Measurements from ENCODE around the gene ZBTB26.

DNA sequence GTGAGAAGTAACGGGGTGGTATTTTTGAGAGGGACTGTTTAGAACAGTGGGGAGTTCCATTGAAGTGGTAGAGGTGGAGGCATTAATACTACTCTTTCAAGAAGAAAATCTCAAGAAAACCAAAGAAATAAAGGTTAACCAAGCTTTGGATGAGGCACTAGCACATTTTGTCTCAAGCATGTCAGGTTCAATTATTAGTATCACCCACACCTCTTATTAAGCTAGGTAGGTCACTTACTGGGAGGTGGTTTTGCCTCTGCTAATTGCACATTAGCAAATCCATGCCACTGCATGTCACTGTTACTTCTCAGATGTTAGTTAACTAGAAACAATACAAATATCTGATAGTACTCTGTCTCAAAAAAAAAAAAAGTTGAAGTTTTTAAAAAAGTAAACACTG lies 19.7 kb upstream of the ZBTB26 start:
- TF ChIP-seq, protein P1, sequence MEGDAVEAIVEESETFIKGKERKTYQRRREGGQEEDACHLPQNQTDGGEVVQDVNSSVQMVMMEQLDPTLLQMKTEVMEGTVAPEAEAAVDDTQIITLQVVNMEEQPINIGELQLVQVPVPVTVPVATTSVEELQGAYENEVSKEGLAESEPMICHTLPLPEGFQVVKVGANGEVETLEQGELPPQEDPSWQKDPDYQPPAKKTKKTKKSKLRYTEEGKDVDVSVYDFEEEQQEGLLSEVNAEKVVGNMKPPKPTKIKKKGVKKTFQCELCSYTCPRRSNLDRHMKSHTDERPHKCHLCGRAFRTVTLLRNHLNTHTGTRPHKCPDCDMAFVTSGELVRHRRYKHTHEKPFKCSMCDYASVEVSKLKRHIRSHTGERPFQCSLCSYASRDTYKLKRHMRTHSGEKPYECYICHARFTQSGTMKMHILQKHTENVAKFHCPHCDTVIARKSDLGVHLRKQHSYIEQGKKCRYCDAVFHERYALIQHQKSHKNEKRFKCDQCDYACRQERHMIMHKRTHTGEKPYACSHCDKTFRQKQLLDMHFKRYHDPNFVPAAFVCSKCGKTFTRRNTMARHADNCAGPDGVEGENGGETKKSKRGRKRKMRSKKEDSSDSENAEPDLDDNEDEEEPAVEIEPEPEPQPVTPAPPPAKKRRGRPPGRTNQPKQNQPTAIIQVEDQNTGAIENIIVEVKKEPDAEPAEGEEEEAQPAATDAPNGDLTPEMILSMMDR (IDR thresholded peaks at IDR 0.05), result no peak
- no peak for TF ChIP-seq POLR2A (IDR thresholded peaks at IDR 0.05)

All from body of pancreas (tissue), 4 donors.